Middle frontal gyrus (tissue), 1 donor: Measurements from ENCODE around the gene SLC37A3.
"Not testable (repeated sequence)": the region's sequence is repeated elsewhere in the genome, so short reads cannot be mapped to it uniquely, and the experiment has no call there.

Source experiments
- DNase-seq: peaks from one replicate; pipeline ENCODE4 v3.0.0-alpha.2; 2015; ENCODE audit warnings: low spot score; ENCODE audit errors: extremely low spot score

The SLC37A3 gene

GRCh38 chr7:140397784-140398750, at the start of gene SLC37A3:
Gene SLC37A3 (minus strand): TSS chr7:140398530. CDS start chr7:140382526, 16,004 bp downstream.
- DNase-seq: peak; percentile 53

GRCh38 chr7:140447841-140448240, 49.5 kb upstream of the SLC37A3 start:
- DNase-seq: no peak

GRCh38 chr7:140446467-140446866, 48.1 kb upstream of the SLC37A3 start:
- DNase-seq: no peak

GRCh38 chr7:140441519-140441918, 43.2 kb upstream of the SLC37A3 start:
- DNase-seq: no peak

GRCh38 chr7:140440593-140440992, 42.3 kb upstream of the SLC37A3 start:
- no peak for DNase-seq

- no peak for DNase-seq
Observed at GRCh38 chr7:140439359-140439758, 41.0 kb upstream of the SLC37A3 start.

- no peak for DNase-seq
Observed at GRCh38 chr7:140435252-140435895, 37.0 kb upstream of the SLC37A3 start.

- no peak for DNase-seq
Observed at GRCh38 chr7:140433396-140433795, 35.1 kb upstream of the SLC37A3 start.

- DNase-seq: no peak
Observed at GRCh38 chr7:140426130-140426529, 27.8 kb upstream of the SLC37A3 start.

GRCh38 chr7:140425718-140426117, 27.4 kb upstream of the SLC37A3 start:
- DNase-seq: no peak

GRCh38 chr7:140423501-140423900, 25.2 kb upstream of the SLC37A3 start:
- DNase-seq: no peak

- DNase-seq: no peak
Observed at GRCh38 chr7:140421521-140421920, 23.2 kb upstream of the SLC37A3 start.

- DNase-seq: no peak
Observed at GRCh38 chr7:140418653-140419052, 20.3 kb upstream of the SLC37A3 start.

- not testable (repeated sequence) for DNase-seq
Observed at GRCh38 chr7:140418156-140418472, 19.8 kb upstream of the SLC37A3 start.

GRCh38 chr7:140417456-140418155, 19.3 kb upstream of the SLC37A3 start:
- DNase-seq: no peak

- DNase-seq: no peak
Observed at GRCh38 chr7:140416560-140416959, 18.2 kb upstream of the SLC37A3 start.

- not testable (repeated sequence) for DNase-seq
Observed at GRCh38 chr7:140415816-140416215, 17.5 kb upstream of the SLC37A3 start.

GRCh38 chr7:140415361-140415760, 17.0 kb upstream of the SLC37A3 start:
- DNase-seq: no peak

GRCh38 chr7:140404565-140405065, 6.3 kb upstream of the SLC37A3 start:
- no peak for DNase-seq

- DNase-seq: no peak
Observed at GRCh38 chr7:140403878-140404564, 5.7 kb upstream of the SLC37A3 start, which contains the start of gene RAB19. Gene RAB19 (plus strand): TSS chr7:140404058. CDS start chr7:140407647, 3,589 bp downstream.
